H1 (cell line): ENCODE measurements around the gene ABCA6. TPM values are rescaled to one million over a fixed set of nuclear protein-coding genes. Genes with fewer than 3 reads are reported as not detected.

ENCODE experiments used
- CTCF ChIA-PET: fragments of 300-600 bp; sonication (Branson Sonifier 250); formaldehyde crosslinking; loops from one replicate; lab custom pipeline; 2021; ENCODE audit not compliant: partially characterized antibody; lab: Charles Lee
- POLR2A ChIA-PET: fragments of 300-600 bp; sonication (Branson Sonifier 250); formaldehyde crosslinking; loops from one replicate; lab custom pipeline; 2021; ENCODE audit warnings: inconsistent platforms; ENCODE audit not compliant: partially characterized antibody; lab: Charles Lee
- DNase-seq, 2 experiments: peaks; one replicate each; pipeline versions ENCODE4 v3.0.0 to v3.0.0-alpha.2; 2010 to 2022; ENCODE audit warnings: low spot score in 2 of 2, low read depth in 1 of 2, mixed read lengths in 1 of 2
- FAIRE-seq: peaks from 2 replicates; lab custom pipeline; 2011; peaks lifted over from hg19 to GRCh38; lab: Jason Lieb, UNC
- H2AFZ ChIP-seq: 2 replicates; pipeline ENCODE4 v1.8.1; 2012; ENCODE audit warnings: low read length, inconsistent platforms
- H2AK5ac ChIP-seq: 2 replicates; pipeline ENCODE4 v1.6.1; 2013; ENCODE audit warnings: low read depth, low read length
- H2BK120ac ChIP-seq: replicated peaks from 2 replicates; pipeline ENCODE3; 2013; ENCODE audit warnings: low read depth, low read length, inconsistent platforms
- H2BK12ac ChIP-seq: 2 replicates; pipeline ENCODE4 v1.6.1; 2013; ENCODE audit warnings: low read depth, low read length
- H2BK15ac ChIP-seq: 2 replicates; pipeline ENCODE4 v1.6.1; 2013; ENCODE audit warnings: low read length
- H2BK20ac ChIP-seq: 2 replicates; pipeline ENCODE4 v1.6.1; 2013; ENCODE audit warnings: low read length
- H2BK5ac ChIP-seq: 2 replicates; pipeline ENCODE4 v1.6.1; 2013; ENCODE audit warnings: low read depth, low read length
- H3K14ac ChIP-seq: 2 replicates; pipeline ENCODE4 v1.6.1; 2013; ENCODE audit warnings: inconsistent platforms; ENCODE audit not compliant: insufficient read length
- H3K18ac ChIP-seq: 2 replicates; pipeline ENCODE4 v1.6.1; 2013; ENCODE audit warnings: low read length; ENCODE audit errors: extremely low read depth
- H3K23ac ChIP-seq: 2 replicates; pipeline ENCODE4 v1.6.1; 2013; ENCODE audit warnings: inconsistent platforms; ENCODE audit not compliant: insufficient read length
- H3K23me2 ChIP-seq: 2 replicates; pipeline ENCODE4 v1.6.1; 2013; ENCODE audit warnings: low read depth, low read length
- H3K27ac ChIP-seq: 2 replicates; pipeline ENCODE4 v1.6.1; 2011; ENCODE audit warnings: low read depth, low read length, inconsistent platforms
- H3K27me3 ChIP-seq, 4 experiments: replicated peaks in 1 of 4; 1 replicate in 1 of 4; 2 replicates in 3 of 4; pipeline versions ENCODE4 v1.6.1 to v1.8.1; 2011 to 2013; ENCODE audit warnings: low read length in 3 of 4, mild to moderate bottlenecking in 3 of 4, inconsistent platforms in 2 of 4, mixed read lengths in 2 of 4, moderate library complexity in 1 of 4; ENCODE audit not compliant: control insufficient read depth in 3 of 4, insufficient read depth in 3 of 4; ENCODE audit errors: extremely low read depth in 1 of 4
- H3K36me3 ChIP-seq, 4 experiments: 2 replicates each; pipeline versions ENCODE4 v1.6.1 to v1.8.1; 2011 to 2013; ENCODE audit warnings: mild to moderate bottlenecking in 4 of 4, low read length in 3 of 4, moderate library complexity in 2 of 4, control low read depth in 1 of 4, inconsistent platforms in 1 of 4; ENCODE audit not compliant: insufficient read depth in 4 of 4, control insufficient read depth in 2 of 4
- H3K4ac ChIP-seq: replicated peaks from 2 replicates; pipeline ENCODE3; 2013; ENCODE audit warnings: low read length, low read depth, mixed read lengths, inconsistent platforms; ENCODE audit not compliant: insufficient read length
- H3K4me1 ChIP-seq, 4 experiments: replicated peaks in 1 of 4; 1 replicate in 1 of 4; 2 replicates in 3 of 4; pipeline versions ENCODE4 v1.6.1 to v1.8.1; 2011 to 2013; ENCODE audit warnings: low read length in 3 of 4, inconsistent platforms in 2 of 4, mixed read lengths in 1 of 4; ENCODE audit not compliant: insufficient read depth in 4 of 4, control insufficient read depth in 3 of 4
- H3K4me2 ChIP-seq, 2 experiments: 2 replicates each; pipeline versions ENCODE4 v1.6.1 to v1.8.1; 2011 to 2013; ENCODE audit warnings: low read depth in 2 of 2, low read length in 2 of 2, control low read depth in 1 of 2, inconsistent platforms in 1 of 2, mild to moderate bottlenecking in 1 of 2; ENCODE audit not compliant: insufficient read depth in 1 of 2
- H3K4me3 ChIP-seq, 4 experiments: fragments of 200-600, 300-600 bp in 1 of 4; sonication (generic), shearing (Covaris generic), sonication (Bioruptor Twin) in 1 of 4; 2 replicates each; pipeline versions ENCODE4 v1.5.1 to v1.8.1; 2011 to 2016; ENCODE audit warnings: low read length in 4 of 4, low read depth in 3 of 4, control low read depth in 2 of 4, inconsistent platforms in 2 of 4, mild to moderate bottlenecking in 2 of 4, mixed read lengths in 1 of 4, moderate library complexity in 1 of 4; ENCODE audit not compliant: insufficient read depth in 2 of 4; ENCODE audit errors: extremely low read depth in 1 of 4
- H3K56ac ChIP-seq: replicated peaks from 2 replicates; pipeline ENCODE3; 2013; ENCODE audit warnings: low read depth, mild to moderate bottlenecking, mixed read lengths, low read length, inconsistent platforms; ENCODE audit not compliant: insufficient read length
- H3K79me1 ChIP-seq: 2 replicates; pipeline ENCODE4 v1.6.1; 2013; ENCODE audit warnings: low read depth, low read length, control low read depth
- H3K79me2 ChIP-seq, 2 experiments: 2 replicates each; pipeline versions ENCODE4 v1.6.1 to v1.8.1; 2012 to 2013; ENCODE audit warnings: low read length in 2 of 2, mild to moderate bottlenecking in 2 of 2, inconsistent platforms in 1 of 2; ENCODE audit not compliant: insufficient read depth in 2 of 2, control insufficient read depth in 1 of 2
- H3K9ac ChIP-seq, 4 experiments: replicated peaks in 1 of 4; 1 replicate in 1 of 4; 2 replicates in 3 of 4; pipeline versions ENCODE4 v1.6.1 to v1.8.1; 2011 to 2013; ENCODE audit warnings: low read depth in 3 of 4, low read length in 3 of 4, control low read depth in 2 of 4, mild to moderate bottlenecking in 2 of 4, moderate library complexity in 2 of 4, inconsistent platforms in 1 of 4; ENCODE audit errors: extremely low read depth in 1 of 4
- H3K9me3 ChIP-seq, 2 experiments: 2 replicates each; pipeline versions ENCODE4 v1.6.1 to v1.8.1; 2012 to 2013; ENCODE audit warnings: mild to moderate bottlenecking in 2 of 2, moderate library complexity in 2 of 2, control low read depth in 1 of 2, inconsistent platforms in 1 of 2, low read depth in 1 of 2, low read length in 1 of 2, mixed read lengths in 1 of 2; ENCODE audit not compliant: insufficient read depth in 2 of 2
- H4K20me1 ChIP-seq, 2 experiments: replicated peaks in 1 of 2; 2 replicates each; pipeline versions ENCODE3 to v1.8.1; 2011 to 2013; ENCODE audit warnings: inconsistent platforms in 2 of 2, low read length in 2 of 2, mild to moderate bottlenecking in 1 of 2; ENCODE audit not compliant: insufficient read depth in 2 of 2, control insufficient read depth in 1 of 2
- H4K5ac ChIP-seq: 2 replicates; pipeline ENCODE4 v1.6.1; 2013; ENCODE audit warnings: low read length, low read depth, mixed read lengths, inconsistent platforms; ENCODE audit not compliant: insufficient read length
- H4K8ac ChIP-seq: 2 replicates; pipeline ENCODE4 v1.8.0; 2013; ENCODE audit warnings: mild to moderate bottlenecking, moderate library complexity, low read length, inconsistent platforms; ENCODE audit not compliant: insufficient read depth; ENCODE audit errors: extremely low read depth
- H4K91ac ChIP-seq: replicated peaks from 2 replicates; pipeline ENCODE3; 2013; ENCODE audit warnings: low read length, mixed read lengths, inconsistent platforms; ENCODE audit not compliant: insufficient read length
- CBX8 ChIP-seq: fragments of 300-800, 300-1000 bp; sonication (generic); IDR thresholded peaks from 2 replicates; pipeline ENCODE4 v1.7.1; 2016; ENCODE audit warnings: low read depth, low read length, borderline replicate concordance
- CHD1 ChIP-seq: IDR thresholded peaks from 2 replicates; pipeline ENCODE4 v1.6.1; 2012; ENCODE audit warnings: low read depth, low read length, improper control_type of control experiment
- EP300 ChIP-seq, 2 experiments: IDR thresholded peaks; 1 replicate in 1 of 2; 2 replicates in 1 of 2; pipeline ENCODE4 v1.6.1; 2011 to 2012; ENCODE audit warnings: low read depth in 2 of 2, low read length in 2 of 2, mild to moderate bottlenecking in 2 of 2, borderline replicate concordance in 1 of 2, inconsistent platforms in 1 of 2, moderate library complexity in 1 of 2
- FOSL1 ChIP-seq: IDR thresholded peaks from 2 replicates; pipeline ENCODE4 v1.6.1; 2011; ENCODE audit warnings: mild to moderate bottlenecking, low read depth, low read length, moderate library complexity; ENCODE audit not compliant: insufficient read depth
- KDM1A ChIP-seq: fragments of 200-600, 300-600 bp; sonication (generic); IDR thresholded peaks from 2 replicates; pipeline ENCODE4 v1.7.1; 2016; ENCODE audit warnings: mild to moderate bottlenecking, low read length, borderline replicate concordance
- MAFK ChIP-seq: IDR thresholded peaks from 2 replicates; pipeline ENCODE4 v1.6.1; 2012; ENCODE audit warnings: low read depth, mild to moderate bottlenecking, improper control_type of control experiment, low read length
- RAD21 ChIP-seq, 2 experiments: IDR thresholded peaks in 1 of 2; conservative IDR thresholded peaks in 1 of 2; 2 replicates each; pipeline ENCODE4 v1.6.1; 2011; ENCODE audit warnings: low read depth in 2 of 2, low read length in 2 of 2, improper control_type of control experiment in 1 of 2, inconsistent platforms in 1 of 2, mild to moderate bottlenecking in 1 of 2, moderate library complexity in 1 of 2
- RXRA ChIP-seq: IDR thresholded peaks from 2 replicates; pipeline ENCODE4 v1.6.1; 2011; ENCODE audit warnings: low read depth, mild to moderate bottlenecking, low read length, moderate library complexity; ENCODE audit not compliant: insufficient read depth
- SP1 ChIP-seq: IDR thresholded peaks from 2 replicates; pipeline ENCODE4 v1.6.1; 2011; ENCODE audit warnings: low read depth, low read length
- SP2 ChIP-seq: IDR thresholded peaks from 2 replicates; pipeline ENCODE4 v1.6.1; 2012; ENCODE audit warnings: mild to moderate bottlenecking, low read length, inconsistent platforms
- SRF ChIP-seq: IDR thresholded peaks from 2 replicates; pipeline ENCODE4 v1.6.1; 2011; ENCODE audit warnings: mild to moderate bottlenecking, low read depth, low read length, moderate library complexity
- SUZ12 ChIP-seq: fragments of 200-600 bp; sonication (generic); IDR thresholded peaks from 2 replicates; pipeline ENCODE4 v1.6.1; 2012; ENCODE audit warnings: mild to moderate bottlenecking, inconsistent platforms, low read length, moderate library complexity, mixed read lengths
- TAF1 ChIP-seq: IDR thresholded peaks from 2 replicates; pipeline ENCODE4 v1.6.1; 2011; ENCODE audit warnings: mild to moderate bottlenecking, low read depth, low read length
- polyA plus RNA-seq, 7 experiments: library from polyadenylated mRNA; depleted of rRNA in 3 of 7; stranded (reverse) in 5 of 7; unstranded in 2 of 7; fragments of >200 nt in 5 of 7; fragments of 200-250 nt in 2 of 7; gene quantifications; 1 replicate in 5 of 7; 2 replicates in 1 of 7; 4 replicates in 1 of 7; pipeline versions ENCODE4 v1.2.1 to v1.2.3, GENCODE V29; 2011 to 2013; ENCODE audit warnings: missing spikeins in 2 of 7, mixed read lengths in 2 of 7
- total RNA-seq: library from RNA; stranded (reverse); fragmentation: NEBNext Ultra II Directional; extraction: Animal tissue kit (Norgen Biotek cat#: 25700); gene quantifications from 2 replicates; pipeline ENCODE4 v1.2.1, GENCODE V29; 2021

The ABCA6 gene
- total and polyA plus RNA-seq, 2 of the 8 experiments (the other 6 are each of a cell fraction or from before 2014, with no cell fraction given): not detected

DNA sequence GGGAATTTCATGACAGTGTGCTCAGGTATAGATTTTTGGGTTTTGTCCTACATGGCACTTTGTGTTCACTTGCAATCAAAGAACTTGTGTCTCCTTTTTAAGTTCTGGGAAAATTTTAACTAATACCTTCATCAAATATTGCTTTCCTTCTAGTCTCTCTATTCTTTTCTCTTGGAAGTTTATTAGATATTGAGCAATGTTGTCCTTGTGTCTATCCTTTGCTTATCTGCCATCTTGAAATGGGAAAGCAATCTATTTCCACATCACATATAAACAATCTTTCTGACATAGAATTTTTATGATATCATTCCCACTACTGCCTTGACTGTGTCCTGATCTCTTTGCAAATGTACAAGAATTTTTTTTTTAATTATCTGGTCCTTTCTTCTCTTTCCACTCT is 76.6 kb downstream of the ABCA6 start:
- no peak overlapping the region for H3K9ac ChIP-seq
- no peak overlapping the region for H2BK120ac ChIP-seq
- no peak overlapping the region for H4K91ac ChIP-seq
- no peak overlapping the region for H2AK5ac ChIP-seq
- H2BK5ac ChIP-seq: no peak overlapping the region
- H3K36me3 ChIP-seq: no peaks in the 10 kb centered on the region
- no peaks in the 10 kb centered on the region for H3K79me2 ChIP-seq
- no peak overlapping the region for H4K8ac ChIP-seq
- H3K4me2 ChIP-seq: no peak overlapping the region
- no peak overlapping the region for H3K4me3 ChIP-seq
- no peak overlapping the region for H3K4ac ChIP-seq
- H4K20me1 ChIP-seq: no peaks in the 10 kb centered on the region
- no peak overlapping the region for H4K5ac ChIP-seq
- H2AFZ ChIP-seq: no peak overlapping the region
- no peak overlapping the region for H3K27ac ChIP-seq
- peaks cover 0 to 5% (median 0%) of the 10 kb centered on the region in 4 experiments; a peak in 2 of 7 replicates for H3K4me1 ChIP-seq
- H3K18ac ChIP-seq: no peak overlapping the region
- no peak overlapping the region for H3K56ac ChIP-seq
- no peaks in the 10 kb centered on the region for H3K27me3 ChIP-seq
- DNase-seq (no peak), FAIRE-seq (no peak)
- H3K79me1 ChIP-seq: no peaks in the 10 kb centered on the region
- no peaks in the 10 kb centered on the region for H3K23me2 ChIP-seq
- CTCF ChIA-PET: no interaction called here
- H3K23ac ChIP-seq: no peak overlapping the region
- no peak overlapping the region for H2BK12ac ChIP-seq
- no peak overlapping the region for H2BK15ac ChIP-seq
- no peak overlapping the region for H3K14ac ChIP-seq
- POLR2A ChIA-PET: no interaction called here
- H3K9me3 ChIP-seq: no peaks in the 10 kb centered on the region
- no peak overlapping the region for H2BK20ac ChIP-seq
- TF ChIP-seq KDM1A (no peak), CHD1 (no peak), SP2 (no peak), SUZ12 (no peak), FOSL1 (no peak), SP1 (no peak), EP300 (IDR thresholded peaks at IDR 0.05; ENCODE audit: borderline replicate concordance in 1 of 2, low read depth in 2 of 2, low read length in 2 of 2) (no peak), RAD21 (IDR thresholded peaks at IDR 0.05 in 1 of 2, conservative IDR thresholded peaks at IDR 0.05 in 1 of 2; ENCODE audit: low read depth in 2 of 2, low read length in 2 of 2) (no peak), CBX8 (no peak), SRF (no peak), MAFK (no peak), TAF1 (no peak), RXRA (no peak)
